Measurements from ENCODE around the gene LY9.

DNA sequence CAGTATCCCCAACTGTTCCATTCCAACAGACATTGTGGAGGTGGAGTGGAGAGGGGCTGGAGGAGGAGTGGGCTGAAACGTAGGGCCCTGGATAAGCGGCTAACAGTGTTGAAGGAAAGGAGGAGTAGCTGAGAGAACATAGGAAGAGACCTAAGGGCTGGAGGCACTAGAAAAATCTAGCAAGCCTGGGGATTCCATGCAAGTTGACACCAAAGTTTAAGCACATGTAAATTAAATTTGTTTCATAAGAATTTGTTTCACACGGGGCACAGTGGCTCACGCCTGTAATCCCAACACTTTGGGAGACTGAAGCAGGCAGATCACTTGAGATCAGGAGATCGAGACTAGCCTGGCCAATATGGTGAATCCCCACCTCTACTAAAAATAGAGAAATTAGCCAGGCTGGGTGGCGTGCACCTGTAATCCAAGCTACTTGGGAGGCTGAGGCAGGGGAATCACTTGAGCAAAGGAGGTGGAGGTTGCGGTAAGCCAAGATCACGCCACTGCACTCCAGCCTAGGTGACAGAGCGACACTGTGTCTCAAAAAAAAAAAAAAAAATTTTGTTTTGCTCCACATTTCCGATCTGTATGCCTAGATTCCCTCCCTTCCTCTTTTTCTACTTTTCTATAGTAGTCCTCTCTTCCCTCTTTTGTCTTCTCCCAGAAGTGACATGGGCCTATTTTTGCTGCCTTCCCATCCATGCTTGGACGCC is 67.2 kb downstream of the LY9 start:
- TF ChIP-seq POLR2A (IDR thresholded peaks at IDR 0.05) = no peak
- TF ChIP-seq, protein P1, sequence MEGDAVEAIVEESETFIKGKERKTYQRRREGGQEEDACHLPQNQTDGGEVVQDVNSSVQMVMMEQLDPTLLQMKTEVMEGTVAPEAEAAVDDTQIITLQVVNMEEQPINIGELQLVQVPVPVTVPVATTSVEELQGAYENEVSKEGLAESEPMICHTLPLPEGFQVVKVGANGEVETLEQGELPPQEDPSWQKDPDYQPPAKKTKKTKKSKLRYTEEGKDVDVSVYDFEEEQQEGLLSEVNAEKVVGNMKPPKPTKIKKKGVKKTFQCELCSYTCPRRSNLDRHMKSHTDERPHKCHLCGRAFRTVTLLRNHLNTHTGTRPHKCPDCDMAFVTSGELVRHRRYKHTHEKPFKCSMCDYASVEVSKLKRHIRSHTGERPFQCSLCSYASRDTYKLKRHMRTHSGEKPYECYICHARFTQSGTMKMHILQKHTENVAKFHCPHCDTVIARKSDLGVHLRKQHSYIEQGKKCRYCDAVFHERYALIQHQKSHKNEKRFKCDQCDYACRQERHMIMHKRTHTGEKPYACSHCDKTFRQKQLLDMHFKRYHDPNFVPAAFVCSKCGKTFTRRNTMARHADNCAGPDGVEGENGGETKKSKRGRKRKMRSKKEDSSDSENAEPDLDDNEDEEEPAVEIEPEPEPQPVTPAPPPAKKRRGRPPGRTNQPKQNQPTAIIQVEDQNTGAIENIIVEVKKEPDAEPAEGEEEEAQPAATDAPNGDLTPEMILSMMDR (IDR thresholded peaks at IDR 0.05 in 8 of 11, conservative IDR thresholded peaks at IDR 0.05 in 3 of 11) = no peak
- no peak for TF ChIP-seq POLR2AphosphoS5 (IDR thresholded peaks at IDR 0.05)

Measured in spleen (tissue), 7 donors.